ENCODE measurements around the gene ACACA. TPM values are rescaled to one million over a fixed set of nuclear protein-coding genes. Genes with fewer than 3 reads are reported as not detected.

Gene ACACA
- total RNA-seq, 1 donor = 72.7 TPM

- no peak for TF ChIP-seq CTCF (IDR thresholded peaks at IDR 0.05; ENCODE audit: insufficient read depth, low read length)
- H3K4me3 ChIP-seq (ENCODE audit: low read depth, low read length) = no peak overlapping the region
- DNase-seq (ENCODE audit: low read depth) = no peak
Measured at GRCh38 chr17:37051833-37052232, 354.8 kb downstream of the ACACA start.

- TF ChIP-seq CTCF (IDR thresholded peaks at IDR 0.05; ENCODE audit: insufficient read depth, low read length) = no peak
- no peak overlapping the region for H3K4me3 ChIP-seq (ENCODE audit: low read depth, low read length)
- DNase-seq (ENCODE audit: low read depth) = no peak
Measured at GRCh38 chr17:37051381-37051780, 355.3 kb downstream of the ACACA start.

- TF ChIP-seq CTCF (IDR thresholded peaks at IDR 0.05; ENCODE audit: insufficient read depth, low read length) = no peak
- H3K4me3 ChIP-seq (ENCODE audit: low read depth, low read length) = no peak overlapping the region
- DNase-seq (ENCODE audit: low read depth) = peak; percentile 7
Measured at GRCh38 chr17:37050920-37051319, 355.7 kb downstream of the ACACA start.

GRCh38 chr17:37048811-37049210 lies 357.8 kb downstream of the ACACA start:
- no peak overlapping the region for H3K4me3 ChIP-seq (ENCODE audit: low read depth, low read length)
- TF ChIP-seq CTCF (IDR thresholded peaks at IDR 0.05; ENCODE audit: insufficient read depth, low read length) = no peak
- DNase-seq (ENCODE audit: low read depth) = no peak

- TF ChIP-seq CTCF (IDR thresholded peaks at IDR 0.05; ENCODE audit: insufficient read depth, low read length) = peak; percentile 84
- peak; percentile 81 for DNase-seq (ENCODE audit: low read depth)
- no peak overlapping the region for H3K4me3 ChIP-seq (ENCODE audit: low read depth, low read length)
Measured at GRCh38 chr17:37047631-37048104, 359.0 kb downstream of the ACACA start.

GRCh38 chr17:37045351-37045922 lies 361.2 kb downstream of the ACACA start:
- DNase-seq (ENCODE audit: low read depth) = no peak
- H3K4me3 ChIP-seq (ENCODE audit: low read depth, low read length) = no peak overlapping the region
- no peak for TF ChIP-seq CTCF (IDR thresholded peaks at IDR 0.05; ENCODE audit: insufficient read depth, low read length)

GRCh38 chr17:37043201-37043600 lies 363.4 kb downstream of the ACACA start:
- DNase-seq (ENCODE audit: low read depth) = no peak
- TF ChIP-seq CTCF (IDR thresholded peaks at IDR 0.05; ENCODE audit: insufficient read depth, low read length) = no peak
- H3K4me3 ChIP-seq (ENCODE audit: low read depth, low read length) = no peak overlapping the region

Data from fibroblast of the aortic adventitia (primary cell).